ENCODE results near the gene JARID2. TPM values are rescaled to one million over a fixed set of nuclear protein-coding genes. Genes with fewer than 3 reads are reported as not detected.

The JARID2 gene
- total and polyA plus RNA-seq, 4 donors, result 1.4 to 12.3 (median 3.4) TPM

GRCh38 chr6:15344192-15344519 is 98.3 kb downstream of the JARID2 start:
- TF ChIP-seq ATF3 (IDR thresholded peaks at IDR 0.05) (no peak), RXRA (IDR thresholded peaks at IDR 0.05) (no peak), HNF4G (IDR thresholded peaks at IDR 0.05) (no peak), GABPA (IDR thresholded peaks at IDR 0.05 in 1 of 2, conservative IDR thresholded peaks at IDR 0.05 in 1 of 2) (no peak), NR2F2 (IDR thresholded peaks at IDR 0.05) (no peak)
- no peaks in the 10 kb centered on the region for H3K4me1 ChIP-seq (ENCODE audit: control insufficient read depth in 4 of 4, insufficient read depth in 4 of 4, low read length in 3 of 4)
- DNase-seq (ENCODE audit: low spot score), result no peak
- H3K9ac ChIP-seq (ENCODE audit: low read depth in 1 of 2, low read length in 2 of 2), result no peak overlapping the region
- H3K9me3 ChIP-seq (ENCODE audit: control insufficient read depth in 4 of 4, low read length in 3 of 4), result no peaks in the 10 kb centered on the region
- H3K4me3 ChIP-seq (ENCODE audit: low read depth in 1 of 3, low read length in 3 of 3), result no peak overlapping the region
- WGBS, result 80% methylated on average over 3 of the region's 3 CpGs
- H3K27ac ChIP-seq (ENCODE audit: low read depth in 1 of 2, low read length in 2 of 2), result no peak overlapping the region
- H3K36me3 ChIP-seq (ENCODE audit: control insufficient read depth in 4 of 4, insufficient read depth in 3 of 4, low read depth in 1 of 4, low read length in 3 of 4), result no peaks in the 10 kb centered on the region
- no peaks in the 10 kb centered on the region for H3K27me3 ChIP-seq (ENCODE audit: control insufficient read depth in 4 of 4, insufficient read depth in 4 of 4, low read length in 3 of 4)

- no peak for TF ChIP-seq RAD21 (IDR thresholded peaks at IDR 0.05)
- Histone ChIP-seq H3K4me1 (ENCODE audit: control insufficient read depth in 4 of 4, insufficient read depth in 4 of 4, low read length in 3 of 4) (no peaks in the 10 kb centered on the region), H3K4me3 (ENCODE audit: low read depth in 1 of 3, low read length in 3 of 3) (no peak overlapping the region), H3K36me3 (ENCODE audit: control insufficient read depth in 4 of 4, insufficient read depth in 3 of 4, low read depth in 1 of 4, low read length in 3 of 4) (no peaks in the 10 kb centered on the region), H3K27ac (ENCODE audit: low read depth in 1 of 2, low read length in 2 of 2) (no peak overlapping the region), H3K9ac (ENCODE audit: low read depth in 1 of 2, low read length in 2 of 2) (no peak overlapping the region), H3K27me3 (ENCODE audit: control insufficient read depth in 4 of 4, insufficient read depth in 4 of 4, low read length in 3 of 4) (no peaks in the 10 kb centered on the region), H3K9me3 (ENCODE audit: control insufficient read depth in 4 of 4, low read length in 3 of 4) (no peaks in the 10 kb centered on the region)
- WGBS, result 77% methylated on average over 2 of the region's 2 CpGs
- no peak for DNase-seq (ENCODE audit: low spot score)
Observed at GRCh38 chr6:15344831-15345230, 99.0 kb downstream of the JARID2 start.

GRCh38 chr6:15346315-15346714 is 100.4 kb downstream of the JARID2 start:
- no peaks in the 10 kb centered on the region for H3K9me3 ChIP-seq (ENCODE audit: control insufficient read depth in 4 of 4, low read length in 3 of 4)
- H3K9ac ChIP-seq (ENCODE audit: low read depth in 1 of 2, low read length in 2 of 2), result no peak overlapping the region
- H3K36me3 ChIP-seq (ENCODE audit: control insufficient read depth in 4 of 4, insufficient read depth in 3 of 4, low read depth in 1 of 4, low read length in 3 of 4), result no peaks in the 10 kb centered on the region
- DNase-seq (ENCODE audit: low spot score), result no peak
- H3K27me3 ChIP-seq (ENCODE audit: control insufficient read depth in 4 of 4, insufficient read depth in 4 of 4, low read length in 3 of 4), result no peaks in the 10 kb centered on the region
- H3K4me1 ChIP-seq (ENCODE audit: control insufficient read depth in 4 of 4, insufficient read depth in 4 of 4, low read length in 3 of 4), result peaks cover 0 to under 1% (median 0%) of the 10 kb centered on the region in 4 donors
- TF ChIP-seq JUND (IDR thresholded peaks at IDR 0.05), result no peak
- no peak for TF ChIP-seq EGR1 (IDR thresholded peaks at IDR 0.05; ENCODE audit: low read depth in 2 of 2)
- no peak for TF ChIP-seq ATF3 (IDR thresholded peaks at IDR 0.05)
- TF ChIP-seq REST (IDR thresholded peaks at IDR 0.05), result no peak
- no peak for TF ChIP-seq FOXA1 (IDR thresholded peaks at IDR 0.05)
- TF ChIP-seq NR2F2 (IDR thresholded peaks at IDR 0.05), result no peak
- no peak for TF ChIP-seq MAX (IDR thresholded peaks at IDR 0.05)
- no peak for TF ChIP-seq SP1 (IDR thresholded peaks at IDR 0.05)
- TF ChIP-seq CTCF (IDR thresholded peaks at IDR 0.05; ENCODE audit: low read depth, low read length, missing input control), result no peak
- TF ChIP-seq HNF4A (conservative IDR thresholded peaks at IDR 0.05), result no peak
- no peak for TF ChIP-seq TAF1 (conservative IDR thresholded peaks at IDR 0.05)
- no peak for TF ChIP-seq GABPA (IDR thresholded peaks at IDR 0.05 in 1 of 2, conservative IDR thresholded peaks at IDR 0.05 in 1 of 2)
- no peak for TF ChIP-seq HNF4G (IDR thresholded peaks at IDR 0.05)
- TF ChIP-seq YY1 (IDR thresholded peaks at IDR 0.05), result no peak
- TF ChIP-seq RXRA (IDR thresholded peaks at IDR 0.05), result no peak
- TF ChIP-seq ZBTB33 (IDR thresholded peaks at IDR 0.05), result no peak
- TF ChIP-seq FOXA2 (IDR thresholded peaks at IDR 0.05), result no peak
- TF ChIP-seq RAD21 (IDR thresholded peaks at IDR 0.05), result no peak
- WGBS, result 88% methylated on average over 5 of the region's 5 CpGs
- H3K27ac ChIP-seq (ENCODE audit: low read depth in 1 of 2, low read length in 2 of 2), result no peak overlapping the region
- H3K4me3 ChIP-seq (ENCODE audit: low read depth in 1 of 3, low read length in 3 of 3), result no peak overlapping the region

Measured in liver (tissue), 9 donors.